Parathyroid adenoma (tissue), 2 donors: ENCODE results near the gene EGR1.

ENCODE experiments used
- H2AFZ ChIP-seq: fragments of 300-600 bp; sonication (generic); one replicate; pipeline ENCODE4 v1.7.0; 2017; ENCODE audit warnings: antibody characterized with exemption, mild to moderate bottlenecking
- H3K27ac ChIP-seq: fragments of 300-600 bp; sonication (generic); one replicate; pipeline ENCODE4 v1.7.0; 2017
- H3K27me3 ChIP-seq: fragments of 300-600 bp; sonication (generic); one replicate; pipeline ENCODE4 v1.7.0; 2017; ENCODE audit warnings: low read length; ENCODE audit not compliant: control insufficient read depth, insufficient read depth
- H3K36me3 ChIP-seq: fragments of 300-600 bp; sonication (generic); one replicate; pipeline ENCODE4 v1.7.0; 2017; ENCODE audit warnings: low read length; ENCODE audit not compliant: control insufficient read depth, insufficient read depth
- H3K4me1 ChIP-seq: fragments of 300-600 bp; sonication (generic); one replicate; pipeline ENCODE4 v1.7.0; 2017; ENCODE audit warnings: control low read depth
- H3K4me2 ChIP-seq: fragments of 300-600 bp; sonication (generic); one replicate; pipeline ENCODE4 v1.7.0; 2017; ENCODE audit warnings: low read length
- H3K4me3 ChIP-seq: fragments of 300-600 bp; sonication (generic); one replicate; pipeline ENCODE4 v1.7.0; 2017; ENCODE audit warnings: low read depth, low read length
- H3K79me2 ChIP-seq: fragments of 300-600 bp; sonication (generic); one replicate; pipeline ENCODE4 v1.7.0; 2017; ENCODE audit warnings: control low read depth
- H3K9ac ChIP-seq: fragments of 300-600 bp; sonication (generic); one replicate; pipeline ENCODE4 v1.7.0; 2017; ENCODE audit warnings: mild to moderate bottlenecking
- H3K9me3 ChIP-seq: fragments of 300-600 bp; sonication (generic); one replicate; pipeline ENCODE4 v1.7.0; 2017; ENCODE audit warnings: low read length; ENCODE audit not compliant: control insufficient read depth
- CTCF ChIP-seq: fragments of 300-600 bp; sonication (generic); IDR thresholded peaks from one replicate; pipeline ENCODE4 v1.7.0; 2017; ENCODE audit warnings: antibody characterized with exemption, mild to moderate bottlenecking
- donor health status: primary hyperparathyroidism.

The EGR1 gene

GRCh38 chr5:138452720-138453119 is 12.6 kb upstream of the EGR1 start:
- Histone ChIP-seq H3K79me2 (no peaks in the 10 kb centered on the region), H3K4me3 (no peak overlapping the region), H3K9ac (no peak overlapping the region), H3K36me3 (no peaks in the 10 kb centered on the region), H3K9me3 (no peaks in the 10 kb centered on the region), H3K27ac (no peak overlapping the region), H2AFZ (no peak overlapping the region), H3K27me3 (no peaks in the 10 kb centered on the region), H3K4me1 (peaks cover 4% of the 10 kb centered on the region), H3K4me2 (no peak overlapping the region)
- TF ChIP-seq CTCF, result no peak

- H2AFZ ChIP-seq, result no peak overlapping the region
- no peak overlapping the region for H3K4me2 ChIP-seq
- H3K27me3 ChIP-seq, result no peaks in the 10 kb centered on the region
- H3K4me1 ChIP-seq, result peaks cover 4% of the 10 kb centered on the region
- H3K4me3 ChIP-seq, result no peak overlapping the region
- H3K79me2 ChIP-seq, result no peaks in the 10 kb centered on the region
- H3K27ac ChIP-seq, result no peak overlapping the region
- no peaks in the 10 kb centered on the region for H3K36me3 ChIP-seq
- no peak overlapping the region for H3K9ac ChIP-seq
- H3K9me3 ChIP-seq, result no peaks in the 10 kb centered on the region
- TF ChIP-seq CTCF, result no peak
Observed at GRCh38 chr5:138453590-138453989, 11.7 kb upstream of the EGR1 start.

- Histone ChIP-seq H3K27ac (no peak overlapping the region), H3K4me1 (peaks cover 2% of the 10 kb centered on the region), H3K4me2 (no peak overlapping the region), H3K79me2 (no peaks in the 10 kb centered on the region), H3K27me3 (no peaks in the 10 kb centered on the region), H3K4me3 (no peak overlapping the region), H2AFZ (no peak overlapping the region), H3K36me3 (no peaks in the 10 kb centered on the region), H3K9me3 (no peaks in the 10 kb centered on the region), H3K9ac (no peak overlapping the region)
- TF ChIP-seq CTCF, result no peak
Observed at GRCh38 chr5:138454121-138454520, 11.2 kb upstream of the EGR1 start.

GRCh38 chr5:138455232-138455930 is 9.9 kb upstream of the EGR1 start:
- H3K79me2 ChIP-seq, result no peaks in the 10 kb centered on the region
- H3K4me3 ChIP-seq, result no peak overlapping the region
- no peak overlapping the region for H3K27ac ChIP-seq
- no peaks in the 10 kb centered on the region for H3K36me3 ChIP-seq
- H3K9ac ChIP-seq, result no peak overlapping the region
- H2AFZ ChIP-seq, result no peak overlapping the region
- no peaks in the 10 kb centered on the region for H3K9me3 ChIP-seq
- TF ChIP-seq CTCF, result no peak
- H3K4me1 ChIP-seq, result no peaks in the 10 kb centered on the region
- no peaks in the 10 kb centered on the region for H3K27me3 ChIP-seq
- no peak overlapping the region for H3K4me2 ChIP-seq
